HCT116 (cell line): ENCODE data around the gene SLC30A4. TPM values are rescaled to one million over a fixed set of nuclear protein-coding genes. Genes with fewer than 3 reads are reported as not detected.

Experiments
- ATAC-seq: fragments of 200-7000 bp; cut with Tn5 transposase; 2 replicates; pipeline ENCODE4 v1.9.1; 2020; ENCODE audit warnings: mild to moderate bottlenecking, moderate library complexity
- BruUV-seq: library from RNA; stranded (reverse); fragments of 400-500 nt; replicated peaks from 2 replicates; lab custom pipeline; 2021; lab: Mats Ljungman, UMichigan
- CTCF ChIA-PET: fragments of 300-600 bp; sonication (Branson Sonifier 250); formaldehyde crosslinking; loops from one replicate; lab custom pipeline; 2021; ENCODE audit warnings: antibody characterized with exemption; lab: Charles Lee
- POLR2A ChIA-PET: fragments of 300-600, 350-600 bp; sonication (Branson Sonifier 250); formaldehyde crosslinking; loops from one replicate; lab custom pipeline; 2021; ENCODE audit warnings: antibody characterized with exemption; lab: Charles Lee
- RAD21 ChIA-PET, 2 experiments: fragments of 300-600 bp; sonication (Branson Sonifier 250); formaldehyde crosslinking; loops; one replicate each; lab custom pipeline; 2023; ENCODE audit warnings: low total read pairs in 2 of 2; ENCODE audit not compliant: uncharacterized antibody in 2 of 2, unreplicated experiment in 2 of 2, low non-redundant PET in 1 of 2; lab: Charles Lee
- DNase-seq: peaks from one replicate; pipeline ENCODE4 v3.0.0-alpha.2; 2010; ENCODE audit warnings: low read depth, low spot score
- H2AFZ ChIP-seq: fragments of 200-600 bp; shearing (Covaris generic), sonication (generic); 2 replicates; pipeline ENCODE4 v1.6.1; 2017; ENCODE audit warnings: low read depth, mixed run types, mixed read lengths, antibody characterized with exemption, low read length; ENCODE audit not compliant: poor library complexity, severe bottlenecking
- H3K27ac ChIP-seq: 2 replicates; pipeline ENCODE4 v1.5.1; 2012; ENCODE audit warnings: low read depth, low read length
- H3K27me3 ChIP-seq: fragments of 200-600 bp; sonication (generic); 2 replicates; pipeline ENCODE4 v1.6.1; 2016; ENCODE audit warnings: mixed run types, low read length, mixed read lengths; ENCODE audit not compliant: insufficient read depth
- H3K36me3 ChIP-seq, 2 experiments: fragments of 200-500 bp in 1 of 2; fragments of 200-600 bp in 1 of 2; sonication (Bioruptor generic) in 1 of 2; sonication (generic) in 1 of 2; 2 replicates each; pipeline versions ENCODE4 v1.5.1 to v1.6.1; 2014 to 2016; ENCODE audit warnings: low read length in 2 of 2, inconsistent platforms in 1 of 2, mixed read lengths in 1 of 2, mixed run types in 1 of 2; ENCODE audit not compliant: insufficient read depth in 2 of 2, control insufficient read depth in 1 of 2
- H3K4me1 ChIP-seq, 2 experiments: fragments of 200-600 bp in 1 of 2; sonication (generic) in 1 of 2; 2 replicates each; pipeline versions ENCODE4 v1.5.1 to v1.6.1; 2012 to 2017; ENCODE audit warnings: low read length in 2 of 2, inconsistent platforms in 1 of 2, mild to moderate bottlenecking in 1 of 2, mixed read lengths in 1 of 2, mixed run types in 1 of 2, moderate library complexity in 1 of 2; ENCODE audit not compliant: insufficient read depth in 2 of 2, control insufficient read depth in 1 of 2
- H3K4me2 ChIP-seq: fragments of 200-600 bp; sonication (generic); 2 replicates; pipeline ENCODE4 v1.6.1; 2017; ENCODE audit warnings: mixed run types, low read length, mixed read lengths
- H3K4me3 ChIP-seq, 2 experiments: fragments of 200-600 bp in 1 of 2; sonication (generic) in 1 of 2; replicated peaks in 1 of 2; 2 replicates each; pipeline ENCODE4 v1.5.1; 2011 to 2016; ENCODE audit warnings: low read length in 2 of 2, control low read depth in 1 of 2, low read depth in 1 of 2, mild to moderate bottlenecking in 1 of 2, mixed read lengths in 1 of 2, mixed run types in 1 of 2
- H3K79me2 ChIP-seq: fragments of 200-600 bp; sonication (generic); 2 replicates; pipeline ENCODE4 v1.6.1; 2017; ENCODE audit warnings: mild to moderate bottlenecking, mixed run types, low read length, moderate library complexity, mixed read lengths; ENCODE audit not compliant: insufficient read depth
- H3K9ac ChIP-seq: fragments of 200-600 bp; sonication (generic); 2 replicates; pipeline ENCODE4 v1.6.1; 2016; ENCODE audit warnings: low read length, mixed read lengths
- H3K9me2 ChIP-seq: fragments of 200-600 bp; sonication (generic), shearing (Covaris generic); 2 replicates; pipeline ENCODE4 v1.6.1; 2017; ENCODE audit warnings: mixed run types, mild to moderate bottlenecking, moderate library complexity; ENCODE audit not compliant: insufficient read depth
- H3K9me3 ChIP-seq, 2 experiments: fragments of 200-500 bp in 1 of 2; fragments of 200-600 bp in 1 of 2; sonication (Bioruptor generic) in 1 of 2; sonication (generic) in 1 of 2; 2 replicates each; pipeline ENCODE4 v1.6.1; 2014 to 2017; ENCODE audit warnings: low read length in 2 of 2, mixed read lengths in 2 of 2, inconsistent platforms in 1 of 2, low read depth in 1 of 2, mild to moderate bottlenecking in 1 of 2, mixed run types in 1 of 2, moderate library complexity in 1 of 2; ENCODE audit not compliant: control insufficient read depth in 1 of 2, insufficient read depth in 1 of 2
- H4K20me1 ChIP-seq: fragments of 200-600 bp; sonication (generic), shearing (Covaris generic); 2 replicates; pipeline ENCODE4 v1.6.1; 2017; ENCODE audit warnings: mixed run types, mild to moderate bottlenecking, moderate library complexity; ENCODE audit not compliant: insufficient read depth
- CBX3 ChIP-seq: IDR thresholded peaks from 2 replicates; pipeline ENCODE4 v1.6.1; 2012; ENCODE audit warnings: low read depth
- EGR1 ChIP-seq: IDR thresholded peaks from 2 replicates; pipeline ENCODE4 v1.6.1; 2012; ENCODE audit warnings: low read depth
- ELF1 ChIP-seq: IDR thresholded peaks from 2 replicates; pipeline ENCODE4 v1.6.1; 2012; ENCODE audit warnings: low read depth, borderline replicate concordance
- EZH2 ChIP-seq: fragments of 200-600 bp; sonication (generic); IDR thresholded peaks from 2 replicates; pipeline ENCODE4 v1.6.1; 2017; ENCODE audit warnings: antibody characterized with exemption, mixed run types
- EZH2phosphoT487 ChIP-seq: fragments of 200-600 bp; IDR thresholded peaks from 2 replicates; pipeline ENCODE4 v1.6.1; 2018; ENCODE audit warnings: antibody characterized with exemption, borderline replicate concordance
- JUND ChIP-seq: IDR thresholded peaks from 2 replicates; pipeline ENCODE4 v1.6.1; 2012
- POLR2AphosphoS5 ChIP-seq: IDR thresholded peaks from 2 replicates; pipeline ENCODE4 v1.6.1; 2011; ENCODE audit warnings: mild to moderate bottlenecking, low read depth, low read length, moderate library complexity
- RAD21 ChIP-seq: IDR thresholded peaks from 2 replicates; pipeline ENCODE4 v1.6.1; 2012; ENCODE audit warnings: low read depth, mild to moderate bottlenecking
- SIN3A ChIP-seq: IDR thresholded peaks from 2 replicates; pipeline ENCODE4 v1.6.1; 2012; ENCODE audit warnings: low read depth
- TCF7L2 ChIP-seq: IDR thresholded peaks from 2 replicates; pipeline ENCODE4 v1.7.0; 2011; ENCODE audit warnings: borderline replicate concordance, inconsistent platforms; ENCODE audit not compliant: insufficient read depth, insufficient read length; ENCODE audit errors: extremely low read depth
- YY1 ChIP-seq: IDR thresholded peaks from 2 replicates; pipeline ENCODE4 v1.6.1; 2011; ENCODE audit warnings: low read length, low read depth, moderate library complexity, mild to moderate bottlenecking; ENCODE audit not compliant: insufficient replicate concordance; ENCODE audit errors: extremely low read depth
- ZFX ChIP-seq: fragments of 450-650 bp; IDR thresholded peaks from 2 replicates; pipeline ENCODE4 v1.6.1; 2017
- intact Hi-C: fragments of 100-400 bp; cut with micrococcal nuclease; formaldehyde crosslinking; loops from 2 replicates; pipeline ENCODE4 v1.10.0; 2022
- total RNA-seq: library from RNA; stranded (reverse); gene quantifications from one replicate; pipeline ENCODE4 v1.2.1, GENCODE V29; 2021; ENCODE audit not compliant: unreplicated experiment
- TF ChIP-seq, protein P1 (sequence below): IDR thresholded peaks from 2 replicates; pipeline ENCODE4 v1.6.1; 2012
- TF ChIP-seq, protein P2 (sequence below): IDR thresholded peaks from 2 replicates; pipeline ENCODE4 v1.6.1; 2011; ENCODE audit warnings: mild to moderate bottlenecking, low read length, moderate library complexity; ENCODE audit not compliant: insufficient replicate concordance; ENCODE audit errors: extremely low read depth
- TF ChIP-seq, protein P3 (sequence below): IDR thresholded peaks from 2 replicates; pipeline ENCODE4 v1.6.1; 2012

SLC30A4 gene
- total RNA-seq, 1 experiment from 2014 or later: 2.7 TPM

DNA sequence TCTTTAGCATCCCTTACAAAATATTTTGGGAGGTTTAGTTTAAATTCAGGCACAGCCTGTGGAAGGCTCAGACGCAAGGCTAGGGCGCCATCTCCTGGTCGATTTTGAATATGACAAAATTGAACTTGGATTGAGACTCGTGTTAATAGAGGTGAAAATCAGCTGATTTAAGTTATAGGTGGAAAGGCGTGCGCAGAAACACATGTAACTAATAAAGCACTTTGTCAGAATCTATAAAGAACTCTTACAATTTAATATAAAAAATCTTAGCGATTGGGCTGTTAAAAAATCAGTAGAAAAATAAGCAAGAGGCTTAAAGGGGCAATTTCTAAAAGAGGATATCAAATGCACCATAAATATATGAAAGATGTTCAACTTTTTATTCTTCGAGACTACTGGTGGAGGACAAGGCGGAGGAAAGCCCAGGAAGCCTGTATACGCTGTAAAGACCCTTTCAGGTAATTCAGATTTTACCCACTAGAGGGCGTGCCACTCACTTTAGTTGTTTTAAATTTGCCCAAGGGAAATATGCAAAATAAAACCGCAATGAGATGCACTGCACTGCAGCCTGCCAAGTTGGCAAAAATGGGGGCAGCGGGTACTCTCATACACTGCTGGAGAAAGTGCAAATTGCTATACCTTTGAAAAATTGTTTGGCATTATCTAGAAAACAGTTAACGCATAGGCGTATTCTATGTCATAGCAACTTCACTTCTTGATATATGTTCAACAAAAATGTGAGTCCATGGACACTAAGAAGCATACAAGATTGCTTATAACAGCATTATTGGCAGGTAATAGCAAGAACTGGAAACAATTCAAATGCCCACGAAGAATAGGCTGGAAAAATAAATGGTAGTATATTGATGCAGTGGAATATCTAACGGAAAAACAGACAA, 64.7 kb downstream of the SLC30A4 start (continued):
- TF ChIP-seq EZH2 (no peak), ZFX (no peak), ELF1 (no peak), POLR2AphosphoS5 (no peak), YY1 (peak; percentile 0)

GRCh38 chr15:45457220-45457619, 65.3 kb downstream of the SLC30A4 start:
- H3K4me3 ChIP-seq: 0 out of 4 replicates have a peak overlapping the region, but pooled peaks of 1 of the 2 experiments have one; percentile 15
- H3K79me2 ChIP-seq: no peaks in the 10 kb centered on the region
- H2AFZ ChIP-seq: peak overlapping the region; percentile 87
- H3K4me1 ChIP-seq: peaks cover 28 to 50% of the 10 kb centered on the region in 2 experiments
- H3K9me3 ChIP-seq: no peaks in the 10 kb centered on the region; a peak in 1 of 4 replicates
- RAD21 ChIA-PET: interaction anchor here (0.7 to 1.8 kb wide), 4 partner anchors 26 to 157 kb away, joined by 3 to 7 read pairs (median 4); no protein-coding TSS in a partner anchor
- peak overlapping the region; percentile 34; the same call in 1 of the 2 replicates for H3K9ac ChIP-seq
- ATAC-seq (no peak; the same call in 1 of the 2 replicates), DNase-seq (no peak)
- no peak overlapping the region for H3K27ac ChIP-seq
- no peaks in the 10 kb centered on the region for H3K27me3 ChIP-seq
- H3K36me3 ChIP-seq: no peaks in the 10 kb centered on the region
- no TSS peak for BruUV-seq
- POLR2A ChIA-PET: interaction anchor here (0.6 to 1.0 kb wide), 2 partner anchors 154 to 294 kb away, joined by 3 read pairs; no protein-coding TSS in a partner anchor
- TF ChIP-seq EZH2phosphoT487 (no peak), JUND (no peak), ZFX (no peak), EGR1 (no peak), TCF7L2 (no peak), YY1 (no peak), SIN3A (no peak), CBX3 (no peak), RAD21 (no peak)
- TF ChIP-seq, protein P1, sequence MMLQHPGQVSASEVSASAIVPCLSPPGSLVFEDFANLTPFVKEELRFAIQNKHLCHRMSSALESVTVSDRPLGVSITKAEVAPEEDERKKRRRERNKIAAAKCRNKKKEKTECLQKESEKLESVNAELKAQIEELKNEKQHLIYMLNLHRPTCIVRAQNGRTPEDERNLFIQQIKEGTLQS: no peak
- TF ChIP-seq, protein P2, sequence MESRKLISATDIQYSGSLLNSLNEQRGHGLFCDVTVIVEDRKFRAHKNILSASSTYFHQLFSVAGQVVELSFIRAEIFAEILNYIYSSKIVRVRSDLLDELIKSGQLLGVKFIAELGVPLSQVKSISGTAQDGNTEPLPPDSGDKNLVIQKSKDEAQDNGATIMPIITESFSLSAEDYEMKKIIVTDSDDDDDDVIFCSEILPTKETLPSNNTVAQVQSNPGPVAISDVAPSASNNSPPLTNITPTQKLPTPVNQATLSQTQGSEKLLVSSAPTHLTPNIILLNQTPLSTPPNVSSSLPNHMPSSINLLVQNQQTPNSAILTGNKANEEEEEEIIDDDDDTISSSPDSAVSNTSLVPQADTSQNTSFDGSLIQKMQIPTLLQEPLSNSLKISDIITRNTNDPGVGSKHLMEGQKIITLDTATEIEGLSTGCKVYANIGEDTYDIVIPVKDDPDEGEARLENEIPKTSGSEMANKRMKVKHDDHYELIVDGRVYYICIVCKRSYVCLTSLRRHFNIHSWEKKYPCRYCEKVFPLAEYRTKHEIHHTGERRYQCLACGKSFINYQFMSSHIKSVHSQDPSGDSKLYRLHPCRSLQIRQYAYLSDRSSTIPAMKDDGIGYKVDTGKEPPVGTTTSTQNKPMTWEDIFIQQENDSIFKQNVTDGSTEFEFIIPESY: no peak
- TF ChIP-seq, protein P3, sequence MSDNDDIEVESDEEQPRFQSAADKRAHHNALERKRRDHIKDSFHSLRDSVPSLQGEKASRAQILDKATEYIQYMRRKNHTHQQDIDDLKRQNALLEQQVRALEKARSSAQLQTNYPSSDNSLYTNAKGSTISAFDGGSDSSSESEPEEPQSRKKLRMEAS: no peak
- peak overlapping the region; percentile 75 for H3K4me2 ChIP-seq
- CTCF ChIA-PET: interaction anchor here (0.6 to 3.6 kb wide), 30 partner anchors 10 to 339 kb away, joined by 3 to 82 read pairs (median 6); partner anchors contain the start of gene SQOR
- intact Hi-C loops: loop anchor here (1.0 kb wide), 1 partner anchor 27 kb away; no protein-coding TSS in a partner anchor
- H4K20me1 ChIP-seq: no peaks in the 10 kb centered on the region
- no peaks in the 10 kb centered on the region for H3K9me2 ChIP-seq
